ENCODE measurements around the gene KREMEN2.

The KREMEN2 gene

DNA sequence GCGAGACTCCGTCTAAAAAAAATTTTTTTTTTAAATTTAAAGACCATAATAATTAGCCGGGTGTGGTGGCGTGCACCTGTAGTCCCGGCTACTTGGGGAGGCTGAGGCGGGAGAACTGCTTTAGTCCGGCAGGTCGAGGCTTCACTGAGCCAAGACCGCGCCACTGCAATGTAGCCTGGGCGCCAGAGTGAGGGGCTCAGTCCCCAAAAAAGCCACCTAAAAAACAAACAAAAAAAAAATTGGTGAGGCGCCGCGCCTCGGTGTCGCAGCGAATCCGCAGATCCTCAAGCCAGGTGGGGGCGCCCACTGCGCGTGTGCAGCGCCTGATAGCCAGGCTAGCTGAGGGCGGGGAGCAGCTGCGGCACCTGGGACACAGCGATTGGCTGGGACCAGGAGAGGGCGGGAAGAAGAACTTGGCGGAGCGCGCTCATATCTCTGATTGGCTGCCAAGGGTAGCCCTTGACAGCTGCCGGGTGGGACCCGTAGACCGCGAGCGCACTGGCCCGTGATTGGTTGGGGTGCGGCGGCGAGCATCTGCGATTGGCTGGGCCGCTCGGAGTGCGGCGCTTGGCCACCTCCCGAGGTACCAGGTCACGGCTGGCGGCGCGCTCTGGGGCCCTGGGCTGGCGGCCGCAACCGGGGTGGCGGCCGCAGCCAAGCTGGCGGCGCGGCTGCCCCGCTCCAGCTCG is 39.7 kb downstream of the KREMEN2 start:
- DNase-seq (ENCODE audit: low spot score): peak; percentile 99

DNA sequence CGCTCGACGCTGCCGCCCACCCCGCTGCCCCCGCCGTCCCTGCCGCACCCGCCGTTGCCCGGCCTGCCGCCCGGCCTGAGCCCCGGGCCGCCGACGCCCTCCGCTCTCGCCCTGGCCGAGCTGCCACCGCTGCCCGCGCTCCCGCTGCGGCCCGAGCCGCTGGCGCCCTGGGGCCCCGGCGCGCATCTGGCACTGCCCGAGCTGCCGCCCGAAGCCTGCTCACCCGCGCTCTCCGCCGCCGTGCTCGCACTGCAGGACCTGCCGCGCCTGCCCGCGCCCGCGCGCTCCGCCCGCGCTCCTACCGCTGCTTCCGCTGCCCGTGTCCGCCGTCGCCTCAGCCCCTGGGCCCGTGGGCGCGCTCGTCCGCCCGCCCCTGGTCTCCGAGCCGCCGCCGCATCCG is 40.2 kb downstream of the KREMEN2 start:
- DNase-seq (ENCODE audit: low spot score): no peak

DNA sequence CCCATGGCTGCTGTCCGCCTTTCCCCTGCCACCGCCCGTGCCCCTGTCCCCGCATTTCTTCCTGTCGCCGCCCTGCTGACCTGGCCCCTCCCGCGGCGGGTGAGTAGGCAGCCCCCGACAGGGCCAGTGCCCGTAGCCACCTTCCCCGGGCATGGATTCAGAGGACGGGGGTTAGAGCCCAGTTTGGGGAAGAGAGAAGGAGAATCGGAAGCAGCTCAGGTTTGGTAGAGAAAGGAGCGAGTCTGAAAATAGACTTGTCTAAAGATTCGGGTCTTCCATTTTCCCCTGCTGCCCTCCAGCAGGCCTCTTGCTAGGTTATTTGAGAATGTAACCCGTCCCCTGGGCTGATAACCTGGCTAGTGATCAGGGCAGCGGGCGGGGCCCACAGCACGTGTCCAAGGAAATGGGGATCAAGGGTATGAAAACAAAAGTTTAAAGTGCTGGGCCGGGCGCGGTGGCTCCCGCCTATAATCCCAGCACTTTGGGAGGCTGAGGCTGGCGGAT is 40.8 kb downstream of the KREMEN2 start:
- DNase-seq (ENCODE audit: low spot score): no peak

DNA sequence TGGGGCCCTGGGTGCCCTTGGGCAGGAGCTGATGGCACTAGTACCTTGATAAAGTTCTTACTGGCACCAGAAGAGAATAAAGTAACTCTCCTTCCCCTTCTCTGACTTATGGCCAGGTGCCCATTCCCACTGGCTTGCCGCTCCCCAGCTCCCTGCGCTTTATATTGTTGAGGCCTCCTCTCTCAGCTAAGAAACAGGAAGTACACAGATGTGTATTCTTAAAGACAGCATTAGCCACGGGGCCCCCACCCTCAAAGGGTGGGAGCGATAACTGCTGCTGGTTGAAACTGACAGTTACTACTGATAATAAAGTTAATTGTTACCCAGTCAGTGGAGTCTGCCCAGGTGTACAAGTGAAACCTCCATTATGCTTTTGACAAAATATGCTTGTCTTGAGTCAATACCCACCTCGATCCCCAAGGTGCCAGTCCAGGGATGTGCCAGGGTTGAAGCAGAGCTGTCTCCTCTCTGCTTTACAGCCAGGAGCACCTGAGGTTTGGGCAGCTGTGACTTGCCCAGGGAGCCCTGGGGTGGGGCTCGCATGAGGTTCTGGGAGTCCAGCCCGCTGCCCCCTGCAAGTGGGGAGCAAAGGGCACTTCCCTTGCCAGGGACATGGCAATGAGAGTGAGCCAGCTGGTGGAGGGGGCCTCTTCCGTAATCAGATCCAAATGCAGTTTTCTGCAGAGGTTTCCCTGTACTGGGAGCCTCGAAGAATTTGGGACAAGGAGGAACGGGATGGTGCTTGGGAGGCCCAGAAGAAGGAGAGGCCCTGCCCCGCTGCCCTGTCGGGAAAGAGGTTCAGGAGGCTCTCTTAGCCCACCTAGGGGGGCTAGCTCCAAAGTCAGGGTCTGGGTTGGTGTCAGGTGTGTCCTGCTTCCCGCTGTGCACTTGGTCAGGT is 43.2 kb downstream of the KREMEN2 start:
- no peak for DNase-seq (ENCODE audit: low spot score)

DNA sequence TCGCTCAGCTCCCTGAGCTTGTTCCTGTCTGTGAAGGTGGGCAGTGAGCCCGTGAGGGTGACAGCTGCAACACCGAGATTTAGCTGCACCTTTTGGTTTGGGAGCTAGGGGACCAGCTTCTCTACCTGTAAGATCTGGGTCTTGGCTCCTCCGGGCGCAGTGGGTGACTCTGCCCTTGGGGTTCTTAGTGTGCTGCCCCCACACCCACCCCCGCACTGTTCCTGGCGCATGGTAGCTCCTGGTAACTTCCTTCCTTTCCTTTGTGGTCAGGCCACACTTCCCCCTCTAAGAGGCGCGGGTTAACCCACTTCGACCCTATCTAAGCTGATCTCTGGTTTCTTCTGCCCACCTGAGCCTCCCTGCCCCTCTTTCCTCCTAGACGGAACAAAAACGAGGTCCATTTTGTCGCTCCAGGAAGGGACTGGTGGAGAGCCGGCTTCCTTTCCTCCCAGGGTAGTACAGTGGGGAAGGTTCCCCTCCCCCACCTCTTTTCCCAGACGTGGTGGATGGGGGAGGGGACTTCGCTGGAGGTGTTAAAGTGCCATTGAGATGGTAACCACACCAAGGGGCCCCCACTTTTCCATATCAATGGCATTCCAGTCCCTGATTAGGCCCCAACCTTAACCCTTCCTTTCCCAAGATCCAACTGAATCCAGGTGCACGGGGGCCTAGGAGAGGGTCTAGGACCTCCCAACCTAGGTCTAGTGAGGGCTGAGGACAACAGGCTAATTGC is 44.0 kb downstream of the KREMEN2 start:
- no peak for DNase-seq (ENCODE audit: low spot score)

DNA sequence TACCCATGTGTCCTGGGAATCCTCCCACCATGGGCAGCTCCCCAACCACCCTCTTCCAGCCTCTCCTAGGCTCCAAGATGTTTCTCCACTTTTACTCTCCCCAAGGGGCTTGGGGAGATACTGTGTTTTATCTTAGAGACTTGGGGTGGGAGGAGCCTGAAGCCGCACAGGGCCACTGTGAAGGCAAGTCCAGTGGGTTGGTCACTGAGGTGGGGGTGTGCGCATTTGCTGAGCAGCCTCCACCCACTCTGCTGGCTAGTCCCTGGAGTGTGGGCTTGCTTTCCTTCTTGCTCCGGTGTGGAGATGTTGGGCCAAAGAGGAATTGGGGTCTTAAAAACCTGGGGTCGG is 44.6 kb downstream of the KREMEN2 start:
- DNase-seq (ENCODE audit: low spot score): no peak

DNA sequence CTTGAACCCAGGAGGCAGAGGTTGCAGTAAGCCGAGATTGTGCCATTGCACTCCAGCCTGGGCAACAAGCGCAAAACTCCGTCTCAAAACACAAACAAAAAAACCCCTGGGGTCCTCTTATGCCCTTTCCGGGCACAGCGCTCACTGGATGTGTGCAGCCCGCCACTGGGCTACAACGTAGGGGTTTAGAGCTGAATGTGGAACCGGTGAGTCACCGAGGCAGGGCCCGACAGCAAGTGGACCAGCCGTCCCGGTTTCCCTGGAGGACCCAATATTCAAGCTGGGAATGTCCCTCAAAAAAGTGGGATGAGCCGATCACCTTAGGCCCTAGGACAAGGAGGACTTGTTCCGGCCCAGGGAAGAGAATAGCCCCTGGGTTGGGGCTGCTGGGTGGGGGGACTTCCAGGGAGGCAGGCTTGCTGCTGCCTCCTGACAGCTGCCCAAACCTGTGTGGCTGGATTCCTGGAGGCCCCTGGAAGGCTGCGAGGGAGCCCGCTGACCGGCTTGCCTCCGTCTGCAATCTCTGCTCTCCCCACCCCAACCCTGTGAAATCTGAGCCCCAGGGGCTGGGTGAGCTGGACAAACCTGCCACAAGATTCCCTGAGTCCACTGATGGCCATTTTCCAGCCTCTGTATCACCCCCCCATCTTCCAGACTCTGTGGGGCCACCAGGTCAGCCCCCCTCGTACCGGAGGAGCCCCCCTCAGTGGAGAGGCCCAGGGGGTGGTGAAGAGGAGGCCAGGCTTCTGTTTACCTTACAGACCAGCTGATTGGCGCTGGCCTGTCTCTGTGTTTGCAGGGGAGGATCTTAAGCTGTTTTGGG is 45.7 kb downstream of the KREMEN2 start:
- no peak for DNase-seq (ENCODE audit: low spot score)

DNA sequence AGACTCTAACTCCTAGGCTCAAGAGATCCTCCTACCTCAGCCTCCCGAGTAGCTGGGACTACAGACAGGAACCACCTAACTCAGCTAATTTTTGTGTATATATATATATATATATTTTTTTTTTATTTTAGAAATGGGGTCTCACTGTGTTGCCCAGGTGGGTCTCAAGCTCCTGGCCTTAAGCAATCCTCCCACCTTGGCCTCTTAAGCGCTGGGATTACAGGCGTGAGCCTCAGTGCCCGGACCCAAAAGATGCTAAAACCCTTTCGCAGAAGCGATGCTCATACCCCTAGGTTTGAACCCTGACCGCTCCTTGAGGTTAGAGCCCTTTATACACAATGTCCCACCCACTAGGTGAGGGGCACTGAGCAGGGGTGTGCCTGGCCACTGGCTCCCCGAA is 46.4 kb downstream of the KREMEN2 start:
- DNase-seq (ENCODE audit: low spot score): no peak

DNA sequence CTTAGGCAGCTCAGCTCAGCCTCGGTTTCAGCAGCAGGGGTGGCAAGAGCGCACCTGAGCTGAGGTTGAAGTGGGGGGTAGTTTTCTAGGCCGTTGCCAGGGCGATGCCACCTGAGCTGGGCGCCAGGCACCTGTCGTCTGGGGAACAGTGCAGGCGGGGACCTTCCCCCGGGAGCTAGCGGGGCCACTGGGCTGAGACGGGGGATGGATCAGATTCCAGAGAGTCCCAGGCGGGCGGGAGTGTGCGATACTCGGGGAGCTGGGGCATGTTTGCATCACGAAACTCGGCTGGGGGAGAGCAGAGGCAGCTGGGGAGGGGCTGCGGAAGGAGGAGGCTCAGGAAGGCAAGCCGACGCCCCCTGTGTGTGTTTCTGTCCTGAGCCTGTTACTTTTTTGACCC is 48.2 kb downstream of the KREMEN2 start:
- no peak for DNase-seq (ENCODE audit: low spot score)

DNA sequence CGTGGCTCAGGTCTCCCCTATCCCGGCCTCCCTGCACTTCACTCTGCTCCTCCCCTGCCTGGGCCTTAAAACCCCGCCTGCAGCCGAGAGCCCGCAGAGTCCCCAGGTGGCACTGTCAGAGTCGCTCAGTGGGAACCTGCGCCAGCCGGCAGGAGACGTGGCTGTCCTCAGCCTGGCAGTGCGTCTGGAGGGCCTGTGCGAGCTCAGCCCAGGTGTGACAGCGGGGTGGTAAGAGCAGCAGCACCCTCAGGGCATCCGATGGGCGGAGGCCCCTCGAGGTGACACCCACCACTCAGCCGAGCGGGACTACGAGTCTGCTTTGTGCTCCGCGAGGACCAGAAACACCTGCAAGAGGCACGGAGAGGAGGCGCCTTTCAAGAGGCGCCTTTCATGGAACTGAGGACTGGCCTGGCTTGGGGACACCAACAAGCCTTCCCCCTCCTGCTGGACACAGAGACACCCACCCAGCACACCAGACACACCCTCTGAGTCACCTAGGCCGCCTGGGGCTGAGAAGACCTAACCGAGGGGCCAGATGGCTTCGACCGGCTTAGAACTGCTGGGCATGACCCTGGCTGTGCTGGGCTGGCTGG is 48.8 kb downstream of the KREMEN2 start, which contains the start of gene CLDN9:
CLDN9 (plus strand) TSS at position 96 of the 593 bp plus-strand sequence; CDS start at position 536, 440 bp downstream.
- DNase-seq (ENCODE audit: low spot score): no peak

DNA sequence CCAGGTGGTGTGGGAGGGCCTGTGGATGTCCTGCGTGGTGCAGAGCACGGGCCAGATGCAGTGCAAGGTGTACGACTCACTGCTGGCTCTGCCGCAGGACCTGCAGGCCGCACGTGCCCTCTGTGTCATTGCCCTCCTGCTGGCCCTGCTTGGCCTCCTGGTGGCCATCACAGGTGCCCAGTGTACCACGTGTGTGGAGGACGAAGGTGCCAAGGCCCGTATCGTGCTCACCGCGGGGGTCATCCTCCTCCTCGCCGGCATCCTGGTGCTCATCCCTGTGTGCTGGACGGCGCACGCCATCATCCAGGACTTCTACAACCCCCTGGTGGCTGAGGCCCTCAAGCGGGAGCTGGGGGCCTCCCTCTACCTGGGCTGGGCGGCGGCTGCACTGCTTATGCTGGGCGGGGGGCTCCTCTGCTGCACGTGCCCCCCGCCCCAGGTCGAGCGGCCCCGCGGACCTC is 49.4 kb downstream of the KREMEN2 start:
- DNase-seq (ENCODE audit: low spot score): no peak

DNA sequence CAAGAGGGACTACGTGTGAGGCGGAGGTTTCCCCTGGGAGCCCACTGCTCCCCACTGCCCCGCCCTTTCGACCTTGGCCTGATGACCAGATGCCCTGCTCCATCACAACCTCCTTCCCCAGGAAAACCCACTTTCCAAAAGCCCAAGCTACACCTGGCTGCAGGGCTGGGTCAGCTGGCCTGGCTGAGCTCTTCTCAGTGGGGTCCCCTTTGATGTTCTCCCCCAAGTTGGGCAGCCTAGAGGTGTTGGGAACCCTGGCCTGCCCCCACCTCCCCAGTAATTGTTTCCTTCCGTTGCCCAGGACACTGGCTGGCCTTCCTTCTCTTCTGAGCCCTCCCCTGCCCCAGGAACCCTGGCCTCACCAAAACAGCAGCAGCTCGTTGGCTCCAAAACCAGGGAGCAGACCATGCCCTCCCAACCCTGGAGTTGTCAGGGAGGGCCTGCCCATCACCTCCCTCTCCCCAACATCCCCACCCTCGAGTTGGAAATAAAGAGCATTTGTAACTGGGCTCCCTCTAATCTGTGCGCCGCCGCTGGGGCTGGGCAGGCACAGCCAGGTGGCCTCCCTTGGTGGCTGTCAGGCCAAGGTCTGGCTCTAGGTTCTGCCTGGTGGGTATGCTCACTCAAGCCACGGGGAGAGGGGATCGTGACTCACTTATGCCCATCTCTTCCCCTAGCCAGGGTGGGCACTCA is 50.1 kb downstream of the KREMEN2 start:
- DNase-seq (ENCODE audit: low spot score): no peak

DNA sequence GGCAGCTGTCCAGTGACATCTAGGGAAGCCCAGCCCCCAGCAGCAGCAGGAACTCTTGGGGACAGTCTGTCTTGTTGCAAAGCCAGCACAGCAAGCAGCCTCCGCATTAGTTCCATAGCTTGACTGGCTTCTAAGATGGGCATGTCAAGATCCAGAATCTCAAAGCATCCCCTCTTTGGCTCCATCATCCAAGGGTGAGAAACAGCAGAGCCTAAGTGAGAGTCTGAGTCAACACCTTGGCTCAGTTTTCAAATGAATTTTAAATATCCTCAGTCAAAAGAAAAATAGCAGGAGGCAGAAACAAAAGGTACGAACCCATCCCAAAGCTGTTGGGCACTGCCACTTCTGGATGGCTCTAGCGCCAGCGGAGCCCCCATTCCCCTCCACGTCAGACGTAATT is 50.9 kb downstream of the KREMEN2 start:
- no peak for DNase-seq (ENCODE audit: low spot score)

DNA sequence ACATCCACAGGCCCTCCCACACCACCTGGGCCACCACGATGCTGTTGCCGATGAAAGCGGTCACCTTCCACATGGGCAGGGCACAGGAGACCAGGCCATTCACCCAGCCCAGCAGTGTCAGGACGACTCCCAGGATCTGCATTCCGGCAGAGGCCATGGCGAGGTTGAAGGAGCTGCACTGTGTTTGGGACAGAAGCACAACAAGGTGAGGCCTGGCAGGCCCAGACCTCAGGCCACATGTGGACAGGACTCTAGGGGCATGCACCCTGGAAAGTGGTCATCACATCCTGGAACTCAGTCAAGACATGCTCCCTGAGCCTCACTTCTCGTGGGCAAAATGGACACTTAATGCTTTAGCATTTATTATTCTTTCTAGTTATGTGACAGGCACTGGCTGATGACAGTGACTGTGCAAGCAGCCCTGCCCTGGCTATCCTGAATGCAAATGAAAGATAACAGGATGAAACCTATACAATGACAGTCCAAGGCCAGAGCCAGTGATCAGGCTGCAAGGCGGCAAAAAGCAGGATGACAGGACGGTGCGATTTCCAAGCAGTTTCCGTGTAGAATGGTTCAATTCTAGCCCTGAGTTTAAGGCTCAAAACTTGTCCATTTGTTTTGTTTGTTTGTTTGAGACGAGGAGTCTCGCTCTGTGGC is 51.9 kb downstream of the KREMEN2 start:
- no peak for DNase-seq (ENCODE audit: low spot score)

DNA sequence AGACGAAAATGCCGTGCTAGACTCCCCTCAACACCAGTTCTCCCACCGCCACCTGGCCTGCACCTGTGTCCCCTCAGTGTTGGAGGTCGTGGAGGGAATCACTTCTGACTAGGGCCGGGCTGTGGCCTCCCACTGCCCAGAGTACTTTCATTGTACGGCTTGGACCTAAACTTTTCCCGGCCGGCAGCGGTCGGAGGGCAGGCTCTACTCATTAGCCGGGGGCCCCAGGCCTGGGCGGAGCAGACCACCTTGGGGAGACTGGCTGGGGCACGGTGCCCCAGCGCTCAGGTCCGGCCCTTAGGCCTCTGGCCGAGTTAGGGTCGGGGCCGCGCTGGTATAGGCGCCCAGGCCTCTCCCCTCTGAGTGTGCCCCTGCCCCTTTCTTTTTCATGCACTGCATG is 53.3 kb downstream of the KREMEN2 start:
- no peak for DNase-seq (ENCODE audit: low spot score)
